NCI-H1105 (cell line): ENCODE results near the gene ZCCHC24.

Experiments used
- DNase-seq: peaks from one replicate; lab custom pipeline; 2025; lab: John Stamatoyannopoulos, UW

Gene ZCCHC24

GRCh38 chr10:79399223-79399831 is 46.1 kb downstream of the ZCCHC24 start:
- no peak for DNase-seq

- no peak for DNase-seq
Measured at GRCh38 chr10:79398642-79399041, 46.8 kb downstream of the ZCCHC24 start.

- no peak for DNase-seq
Measured at GRCh38 chr10:79397575-79398303, 47.7 kb downstream of the ZCCHC24 start.

GRCh38 chr10:79397051-79397450 is 48.4 kb downstream of the ZCCHC24 start:
- DNase-seq, result no peak

- no peak for DNase-seq
Measured at GRCh38 chr10:79396520-79396919, 48.9 kb downstream of the ZCCHC24 start.

GRCh38 chr10:79394664-79395063 is 50.8 kb downstream of the ZCCHC24 start:
- DNase-seq, result no peak

- no peak for DNase-seq
Measured at GRCh38 chr10:79393924-79394610, 51.4 kb downstream of the ZCCHC24 start.

- DNase-seq, result no peak
Measured at GRCh38 chr10:79393221-79393923, 52.1 kb downstream of the ZCCHC24 start.

GRCh38 chr10:79392506-79393176 is 52.8 kb downstream of the ZCCHC24 start:
- no peak for DNase-seq

GRCh38 chr10:79392020-79392398 is 53.4 kb downstream of the ZCCHC24 start:
- no peak for DNase-seq

- no peak for DNase-seq
Measured at GRCh38 chr10:79391231-79392019, 54.0 kb downstream of the ZCCHC24 start.

GRCh38 chr10:79390551-79391229 is 54.7 kb downstream of the ZCCHC24 start:
- no peak for DNase-seq

GRCh38 chr10:79390057-79390456 is 55.4 kb downstream of the ZCCHC24 start:
- DNase-seq, result no peak

- no peak for DNase-seq
Measured at GRCh38 chr10:79387974-79388850, 57.2 kb downstream of the ZCCHC24 start.

GRCh38 chr10:79387466-79387973 is 57.9 kb downstream of the ZCCHC24 start:
- no peak for DNase-seq

GRCh38 chr10:79386637-79387465 is 58.6 kb downstream of the ZCCHC24 start:
- DNase-seq, result no peak

- DNase-seq, result no peak
Measured at GRCh38 chr10:79385804-79386531, 59.5 kb downstream of the ZCCHC24 start.

- no peak for DNase-seq
Measured at GRCh38 chr10:79385392-79385795, 60.0 kb downstream of the ZCCHC24 start.
